Breast epithelium (tissue), 4 donors: ENCODE results near the gene BAX. TPM values are rescaled to one million over a fixed set of nuclear protein-coding genes. Genes with fewer than 3 reads are reported as not detected.

Experiments used
- DNase-seq, 2 donors: peaks; one replicate each; pipeline ENCODE4 v3.0.0-alpha.2; 2019; ENCODE audit warnings: low spot score in 2 of 2
- H3K27ac ChIP-seq, 2 donors: fragments of 200-600 bp; sonication (generic) in 1 of 2; one replicate each; pipeline ENCODE4 v1.5.1; 2016 to 2019; ENCODE audit warnings: mild to moderate bottlenecking in 1 of 2
- H3K27me3 ChIP-seq, 2 donors: fragments of 200-600 bp; sonication (generic) in 1 of 2; one replicate each; pipeline versions ENCODE4 v1.5.1 to v1.6.0; 2017 to 2019; ENCODE audit warnings: control low read depth in 1 of 2, mild to moderate bottlenecking in 1 of 2
- H3K36me3 ChIP-seq: fragments of 200-600 bp; one replicate; pipeline ENCODE4 v1.5.1; 2019
- H3K4me1 ChIP-seq, 2 donors: fragments of 200-600 bp; sonication (generic); one replicate each; pipeline ENCODE4 v1.5.1; 2016 to 2019; ENCODE audit warnings: control low read depth in 1 of 2
- H3K4me3 ChIP-seq, 3 donors: fragments of 200-600 bp; sonication (generic); 1 replicate in 2 of 3; 2 replicates in 1 of 3; pipeline ENCODE4 v1.5.1; 2016 to 2019; ENCODE audit warnings: mild to moderate bottlenecking in 3 of 3, moderate library complexity in 2 of 3
- H3K9me3 ChIP-seq, 2 donors: fragments of 200-600 bp; sonication (generic) in 1 of 2; one replicate each; pipeline ENCODE4 v1.5.1; 2016 to 2019; ENCODE audit warnings: control low read depth in 1 of 2
- CTCF ChIP-seq, 3 donors: fragments of 450-650 bp; IDR thresholded peaks; one replicate each; pipeline ENCODE4 v1.5.1; 2016 to 2017; ENCODE audit warnings: antibody characterized with exemption in 3 of 3, mild to moderate bottlenecking in 3 of 3, moderate library complexity in 3 of 3
- POLR2A ChIP-seq: fragments of 450-650 bp; IDR thresholded peaks from one replicate; pipeline ENCODE4 v1.6.1; 2016; ENCODE audit warnings: antibody characterized with exemption, mild to moderate bottlenecking, moderate library complexity
- POLR2AphosphoS5 ChIP-seq, 3 donors: sonication (generic); formaldehyde crosslinking; IDR thresholded peaks; one replicate each; pipeline ENCODE4 v1.6.1; 2017; ENCODE audit warnings: antibody characterized with exemption in 3 of 3
- intact Hi-C: fragments of 100-400 bp; cut with DNase I; formaldehyde crosslinking; loops from one replicate; pipeline ENCODE4 v1.15.1; 2023; ENCODE audit warnings: low total_unique reads
- total RNA-seq, 3 donors: library from RNA; depleted of rRNA; stranded (reverse); fragments of >200 nt; gene quantifications; one replicate each; pipeline ENCODE4 v1.1.0, GENCODE V29; 2016

BAX gene
- total RNA-seq, 3 donors from 2014 or later = 34.2 to 56.0 (median 36.0) TPM

- Histone ChIP-seq H3K36me3 (no peaks in the 10 kb centered on the region), H3K9me3 (no peaks in the 10 kb centered on the region), H3K4me3 (no peak overlapping the region), H3K27ac (no peak overlapping the region), H3K4me1 (no peaks in the 10 kb centered on the region), H3K27me3 (no peaks in the 10 kb centered on the region)
- intact Hi-C loops = no loop called here
- TF ChIP-seq POLR2AphosphoS5 (IDR thresholded peaks at IDR 0.05) = no peak
- no peak for TF ChIP-seq POLR2A
- no peak for TF ChIP-seq CTCF (IDR thresholded peaks at IDR 0.05)
- DNase-seq = no peak
Observed at GRCh38 chr19:48934837-48935236, 19.8 kb upstream of the BAX start.

- no peak overlapping the region for H3K27ac ChIP-seq
- intact Hi-C loops = no loop called here
Observed at GRCh38 chr19:48935864-48936263, 18.8 kb upstream of the BAX start.

GRCh38 chr19:48938256-48938655, 16.4 kb upstream of the BAX start:
- Histone ChIP-seq H3K9me3 (peaks cover 6 to 7% of the 10 kb centered on the region in 2 donors), H3K27me3 (no peaks in the 10 kb centered on the region), H3K4me1 (no peaks in the 10 kb centered on the region), H3K36me3 (no peaks in the 10 kb centered on the region), H3K27ac (no peak overlapping the region), H3K4me3 (no peak overlapping the region)
- no peak for TF ChIP-seq CTCF (IDR thresholded peaks at IDR 0.05)
- no peak for TF ChIP-seq POLR2A
- no peak for TF ChIP-seq POLR2AphosphoS5 (IDR thresholded peaks at IDR 0.05)
- intact Hi-C loops = no loop called here
- DNase-seq = no peak

More at GRCh38 chr19:48935864-48936263, 18.8 kb upstream of the BAX start:
- Histone ChIP-seq H3K4me3 (no peak overlapping the region), H3K4me1 (no peaks in the 10 kb centered on the region), H3K36me3 (no peaks in the 10 kb centered on the region), H3K9me3 (peaks cover 3 to 5% of the 10 kb centered on the region in 2 donors), H3K27me3 (no peaks in the 10 kb centered on the region)
- no peak for TF ChIP-seq POLR2A
- no peak for TF ChIP-seq POLR2AphosphoS5 (IDR thresholded peaks at IDR 0.05)
- no peak for TF ChIP-seq CTCF (IDR thresholded peaks at IDR 0.05)
- DNase-seq = no peak

GRCh38 chr19:48940902-48941301, 13.8 kb upstream of the BAX start:
- TF ChIP-seq POLR2A (no peak), CTCF (IDR thresholded peaks at IDR 0.05) (no peak), POLR2AphosphoS5 (IDR thresholded peaks at IDR 0.05) (no peak)
- intact Hi-C loops = no loop called here
- Histone ChIP-seq H3K27ac (no peak overlapping the region), H3K4me1 (no peaks in the 10 kb centered on the region), H3K36me3 (no peaks in the 10 kb centered on the region), H3K4me3 (no peak overlapping the region), H3K27me3 (no peaks in the 10 kb centered on the region), H3K9me3 (peaks cover 6 to 7% of the 10 kb centered on the region in 2 donors)
- no peak for DNase-seq

GRCh38 chr19:48943081-48943480, 11.6 kb upstream of the BAX start:
- Histone ChIP-seq H3K27me3 (no peaks in the 10 kb centered on the region), H3K27ac (no peak overlapping the region), H3K9me3 (peaks cover 6 to 10% of the 10 kb centered on the region in 2 donors), H3K4me3 (no peak overlapping the region), H3K36me3 (no peaks in the 10 kb centered on the region), H3K4me1 (no peaks in the 10 kb centered on the region)
- intact Hi-C loops = no loop called here
- no peak for TF ChIP-seq POLR2A
- no peak for TF ChIP-seq POLR2AphosphoS5 (IDR thresholded peaks at IDR 0.05)
- no peak for TF ChIP-seq CTCF (IDR thresholded peaks at IDR 0.05)
- no peak for DNase-seq
